OCI-LY7 (cell line): Measurements from ENCODE around the gene ITSN1.

Source experiments
- CTCF ChIP-seq: fragments of 200-600 bp; sonication (generic); conservative IDR thresholded peaks from 2 replicates; pipeline ENCODE4 v1.5.1; 2014; ENCODE audit warnings: mild to moderate bottlenecking, antibody characterized with exemption, low read length, moderate library complexity, mixed read lengths
- EZH2phosphoT487 ChIP-seq: fragments of 200-600 bp; sonication (generic); IDR thresholded peaks from 2 replicates; pipeline ENCODE4 v1.6.1; 2018; ENCODE audit warnings: low read depth, borderline replicate concordance, mild to moderate bottlenecking, mixed run types, antibody characterized with exemption, low read length, moderate library complexity, mixed read lengths

GRCh38 chr21:33673473-33673872 is 31.2 kb downstream of the ITSN1 start:
- TF ChIP-seq CTCF = no peak
- no peak for TF ChIP-seq EZH2phosphoT487
